Mesothelial cell of epicardium (in vitro differentiated cells): ENCODE measurements around the gene MFN2. TPM values are rescaled to one million over a fixed set of nuclear protein-coding genes. Genes with fewer than 3 reads are reported as not detected.
"Not testable (repeated sequence)": the region's sequence is repeated elsewhere in the genome, so short reads cannot be mapped to it uniquely, and the experiment has no call there.

ENCODE experiments used
- DNase-seq, 2 experiments: peaks; one replicate each; pipeline ENCODE4 v3.0.0; 2021; ENCODE audit warnings: low spot score in 2 of 2; ENCODE audit not compliant: unreplicated experiment in 2 of 2
- H3K27ac Mint-ChIP-seq: 2 replicates; pipeline ENCODE4 v1.8.0; 2021; ENCODE audit warnings: mixed read lengths
- H3K27me3 Mint-ChIP-seq: 2 replicates; pipeline ENCODE4 v1.8.0; 2021; ENCODE audit warnings: low read depth, mixed read lengths
- H3K36me3 Mint-ChIP-seq: 2 replicates; pipeline ENCODE4 v1.8.0; 2021; ENCODE audit warnings: mixed read lengths
- H3K4me1 Mint-ChIP-seq: 2 replicates; pipeline ENCODE4 v1.8.0; 2021; ENCODE audit warnings: mixed read lengths
- H3K4me3 Mint-ChIP-seq: 2 replicates; pipeline ENCODE4 v1.8.0; 2021; ENCODE audit warnings: mild to moderate bottlenecking, moderate library complexity, mixed read lengths
- H3K9me3 Mint-ChIP-seq: 2 replicates; pipeline ENCODE4 v1.8.0; 2021; ENCODE audit warnings: mixed read lengths
- CTCF ChIP-seq: fragments of 200-600 bp; sonication (generic); IDR thresholded peaks from one replicate; pipeline ENCODE4 v1.5.0; 2021; ENCODE audit warnings: antibody characterized with exemption; ENCODE audit not compliant: unreplicated experiment
- total RNA-seq: library from RNA; stranded (reverse); gene quantifications from 3 replicates; pipeline ENCODE4 v1.2.1, GENCODE V29; 2021

Gene MFN2
- total RNA-seq, 1 donor from 2014 or later = 53.7 TPM

GRCh38 chr1:12031039-12031980 is 51.1 kb downstream of the MFN2 start:
- H3K4me3 Mint-ChIP-seq = no peak overlapping the region
- H3K27me3 Mint-ChIP-seq = no peaks in the 10 kb centered on the region
- no peak for TF ChIP-seq CTCF
- peaks cover 3% of the 10 kb centered on the region for H3K4me1 Mint-ChIP-seq
- no peak overlapping the region for H3K27ac Mint-ChIP-seq
- peaks cover 20% of the 10 kb centered on the region for H3K36me3 Mint-ChIP-seq
- no peak for DNase-seq
- H3K9me3 Mint-ChIP-seq = no peaks in the 10 kb centered on the region

- Mint-ChIP-seq H3K36me3 (peaks cover 14% of the 10 kb centered on the region), H3K27me3 (no peaks in the 10 kb centered on the region), H3K4me3 (no peak overlapping the region), H3K4me1 (peaks cover 3% of the 10 kb centered on the region), H3K27ac (no peak overlapping the region), H3K9me3 (no peaks in the 10 kb centered on the region)
- no peak for TF ChIP-seq CTCF
- no peak for DNase-seq
These were observed 51.9 kb downstream of the MFN2 start for GRCh38 chr1:12032161-12032621.

GRCh38 chr1:12033441-12033840 is 53.2 kb downstream of the MFN2 start:
- not testable (repeated sequence) for H3K4me1 Mint-ChIP-seq, H3K27me3 Mint-ChIP-seq

GRCh38 chr1:12034381-12034801 is 54.1 kb downstream of the MFN2 start:
- Mint-ChIP-seq H3K27ac (peak overlapping the region; percentile 30), H3K27me3 (no peaks in the 10 kb centered on the region), H3K4me3 (no peak overlapping the region), H3K9me3 (no peaks in the 10 kb centered on the region), H3K36me3 (peaks cover 2% of the 10 kb centered on the region), H3K4me1 (peaks cover 15% of the 10 kb centered on the region)
- no peak for TF ChIP-seq CTCF
- DNase-seq = no peak

More at GRCh38 chr1:12033441-12033840, 53.2 kb downstream of the MFN2 start:
- not testable (repeated sequence) for H3K4me3 Mint-ChIP-seq, H3K36me3 Mint-ChIP-seq, H3K9me3 Mint-ChIP-seq, DNase-seq, H3K27ac Mint-ChIP-seq

GRCh38 chr1:12035312-12035711 is 55.1 kb downstream of the MFN2 start:
- Mint-ChIP-seq H3K4me3 (no peak overlapping the region), H3K27ac (no peak overlapping the region), H3K36me3 (peaks cover 2% of the 10 kb centered on the region), H3K27me3 (no peaks in the 10 kb centered on the region), H3K9me3 (no peaks in the 10 kb centered on the region), H3K4me1 (peaks cover 15% of the 10 kb centered on the region)
- no peak for DNase-seq
- no peak for TF ChIP-seq CTCF
